DOHH2 (cell line): ENCODE data around the gene TP53I13.

Experiments used
- H3F3A ChIP-seq: fragments of 200-600 bp; sonication (generic), shearing (Covaris generic); 2 replicates; pipeline ENCODE4 v1.6.0; 2016; ENCODE audit warnings: antibody characterized with exemption, mild to moderate bottlenecking; ENCODE audit not compliant: control insufficient read depth, insufficient read depth
- H3K27ac ChIP-seq: fragments of 200-600 bp; sonication (generic); 2 replicates; pipeline ENCODE4 v1.5.1; 2014; ENCODE audit warnings: low read depth, mild to moderate bottlenecking, low read length, moderate library complexity
- H3K27me3 ChIP-seq: fragments of 200-600 bp; sonication (generic); 2 replicates; pipeline ENCODE4 v1.6.1; 2014; ENCODE audit warnings: mild to moderate bottlenecking, low read length, mixed read lengths; ENCODE audit not compliant: control insufficient read depth
- H3K36me3 ChIP-seq: fragments of 200-600 bp; sonication (generic); 2 replicates; pipeline ENCODE4 v1.6.1; 2014; ENCODE audit warnings: mild to moderate bottlenecking, low read length, moderate library complexity, mixed read lengths; ENCODE audit not compliant: control insufficient read depth
- H3K4me1 ChIP-seq: fragments of 200-600 bp; sonication (generic); 2 replicates; pipeline ENCODE4 v1.6.1; 2014; ENCODE audit warnings: mild to moderate bottlenecking, low read length, mixed read lengths; ENCODE audit not compliant: control insufficient read depth
- H3K4me2 ChIP-seq: fragments of 200-600 bp; sonication (generic); 2 replicates; pipeline ENCODE4 v1.6.0; 2014; ENCODE audit warnings: mild to moderate bottlenecking, low read length, moderate library complexity
- H3K4me3 ChIP-seq: fragments of 200-600 bp; sonication (generic); 2 replicates; pipeline ENCODE4 v1.5.1; 2014; ENCODE audit warnings: mild to moderate bottlenecking, low read length, mixed read lengths
- H3K79me2 ChIP-seq: fragments of 200-600 bp; sonication (generic); 2 replicates; pipeline ENCODE4 v1.6.1; 2014; ENCODE audit warnings: mild to moderate bottlenecking, low read length, mixed read lengths; ENCODE audit not compliant: control insufficient read depth
- H3K9me2 ChIP-seq: fragments of 200-600 bp; sonication (generic); replicated peaks from 2 replicates; pipeline ENCODE4 v1.6.1; 2014; ENCODE audit warnings: mild to moderate bottlenecking, low read length, mixed read lengths; ENCODE audit not compliant: control insufficient read depth
- H3K9me3 ChIP-seq: fragments of 200-600 bp; sonication (generic); 2 replicates; pipeline ENCODE4 v1.6.1; 2014; ENCODE audit warnings: antibody characterized with exemption, low read length, mixed read lengths; ENCODE audit not compliant: control insufficient read depth, insufficient read depth
- H4K20me1 ChIP-seq: fragments of 200-600 bp; sonication (generic); 2 replicates; pipeline ENCODE4 v1.6.0; 2014; ENCODE audit warnings: low read depth, mild to moderate bottlenecking, antibody characterized with exemption, low read length, moderate library complexity; ENCODE audit not compliant: control insufficient read depth, insufficient read depth
- EZH2phosphoT487 ChIP-seq: fragments of 200-600 bp; sonication (generic); IDR thresholded peaks from 2 replicates; pipeline ENCODE4 v1.6.1; 2017; ENCODE audit warnings: borderline replicate concordance, mild to moderate bottlenecking, antibody characterized with exemption, low read length, moderate library complexity, mixed read lengths
- TF ChIP-seq, protein P1 (sequence below): fragments of 200-600 bp; sonication (generic); IDR thresholded peaks from one replicate; pipeline ENCODE4 v1.5.1; 2014; ENCODE audit warnings: antibody characterized with exemption, mild to moderate bottlenecking, low read depth, low read length; ENCODE audit not compliant: poor library complexity, severe bottlenecking

TP53I13 gene

DNA sequence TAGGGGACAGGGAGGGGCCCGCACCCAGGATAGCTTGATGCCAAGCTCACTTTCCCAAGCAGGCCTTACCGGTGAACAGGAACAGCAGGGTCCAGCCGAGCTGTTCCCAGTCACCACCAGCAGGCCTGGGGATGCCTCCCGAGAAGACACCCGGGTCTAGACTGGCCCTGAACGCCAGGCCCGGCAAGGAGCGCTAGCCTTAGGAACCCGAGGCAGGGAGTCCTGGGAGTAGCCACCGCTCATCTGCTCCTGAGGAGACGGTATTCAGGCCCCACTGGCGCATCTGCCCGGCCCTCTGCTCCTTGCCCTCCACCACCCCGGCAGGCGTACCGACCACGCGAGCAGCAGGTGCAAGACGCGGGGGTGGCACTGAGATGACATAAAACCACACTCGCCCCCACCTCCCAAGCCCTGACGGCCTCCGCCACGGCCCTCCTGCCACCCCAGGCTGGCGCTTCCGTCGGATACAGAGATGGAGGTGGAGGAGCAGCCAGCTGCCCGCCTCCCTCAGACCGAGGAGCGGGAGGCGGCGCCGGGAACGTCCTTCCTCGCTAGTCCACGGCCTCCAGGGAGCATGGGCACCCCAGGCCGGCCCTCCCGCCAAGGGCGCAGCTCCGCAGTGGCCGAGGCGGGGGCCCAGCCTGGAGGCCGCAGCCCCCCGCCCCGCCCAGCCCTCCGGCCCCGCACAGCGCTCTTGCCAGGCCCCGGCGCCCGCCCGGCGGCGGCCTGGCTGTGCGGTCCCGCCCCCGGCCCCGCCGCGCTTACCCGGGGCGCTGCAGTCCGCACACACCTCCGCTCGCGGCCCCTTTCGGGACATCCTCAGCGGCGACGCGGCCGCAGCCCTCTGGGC, 20.3 kb downstream of the TP53I13 start:
- Histone ChIP-seq H3K27me3 (no peaks in the 10 kb centered on the region), H3K36me3 (peaks cover 8% of the 10 kb centered on the region; the same call in 1 of the 2 replicates), H4K20me1 (peaks cover 20% of the 10 kb centered on the region), H3K4me2 (peak overlapping the region; percentile 83), H3K9me2 (no peaks in the 10 kb centered on the region), H3K4me3 (peak overlapping the region; percentile 92), H3K79me2 (peaks cover 64% of the 10 kb centered on the region), H3K9me3 (no peaks in the 10 kb centered on the region), H3K4me1 (peaks cover 78% of the 10 kb centered on the region), H3K27ac (peak overlapping the region; percentile 35), H3F3A (peaks cover 13% of the 10 kb centered on the region)
- no peak for TF ChIP-seq EZH2phosphoT487
- TF ChIP-seq, protein P1, sequence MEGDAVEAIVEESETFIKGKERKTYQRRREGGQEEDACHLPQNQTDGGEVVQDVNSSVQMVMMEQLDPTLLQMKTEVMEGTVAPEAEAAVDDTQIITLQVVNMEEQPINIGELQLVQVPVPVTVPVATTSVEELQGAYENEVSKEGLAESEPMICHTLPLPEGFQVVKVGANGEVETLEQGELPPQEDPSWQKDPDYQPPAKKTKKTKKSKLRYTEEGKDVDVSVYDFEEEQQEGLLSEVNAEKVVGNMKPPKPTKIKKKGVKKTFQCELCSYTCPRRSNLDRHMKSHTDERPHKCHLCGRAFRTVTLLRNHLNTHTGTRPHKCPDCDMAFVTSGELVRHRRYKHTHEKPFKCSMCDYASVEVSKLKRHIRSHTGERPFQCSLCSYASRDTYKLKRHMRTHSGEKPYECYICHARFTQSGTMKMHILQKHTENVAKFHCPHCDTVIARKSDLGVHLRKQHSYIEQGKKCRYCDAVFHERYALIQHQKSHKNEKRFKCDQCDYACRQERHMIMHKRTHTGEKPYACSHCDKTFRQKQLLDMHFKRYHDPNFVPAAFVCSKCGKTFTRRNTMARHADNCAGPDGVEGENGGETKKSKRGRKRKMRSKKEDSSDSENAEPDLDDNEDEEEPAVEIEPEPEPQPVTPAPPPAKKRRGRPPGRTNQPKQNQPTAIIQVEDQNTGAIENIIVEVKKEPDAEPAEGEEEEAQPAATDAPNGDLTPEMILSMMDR: no peak

DNA sequence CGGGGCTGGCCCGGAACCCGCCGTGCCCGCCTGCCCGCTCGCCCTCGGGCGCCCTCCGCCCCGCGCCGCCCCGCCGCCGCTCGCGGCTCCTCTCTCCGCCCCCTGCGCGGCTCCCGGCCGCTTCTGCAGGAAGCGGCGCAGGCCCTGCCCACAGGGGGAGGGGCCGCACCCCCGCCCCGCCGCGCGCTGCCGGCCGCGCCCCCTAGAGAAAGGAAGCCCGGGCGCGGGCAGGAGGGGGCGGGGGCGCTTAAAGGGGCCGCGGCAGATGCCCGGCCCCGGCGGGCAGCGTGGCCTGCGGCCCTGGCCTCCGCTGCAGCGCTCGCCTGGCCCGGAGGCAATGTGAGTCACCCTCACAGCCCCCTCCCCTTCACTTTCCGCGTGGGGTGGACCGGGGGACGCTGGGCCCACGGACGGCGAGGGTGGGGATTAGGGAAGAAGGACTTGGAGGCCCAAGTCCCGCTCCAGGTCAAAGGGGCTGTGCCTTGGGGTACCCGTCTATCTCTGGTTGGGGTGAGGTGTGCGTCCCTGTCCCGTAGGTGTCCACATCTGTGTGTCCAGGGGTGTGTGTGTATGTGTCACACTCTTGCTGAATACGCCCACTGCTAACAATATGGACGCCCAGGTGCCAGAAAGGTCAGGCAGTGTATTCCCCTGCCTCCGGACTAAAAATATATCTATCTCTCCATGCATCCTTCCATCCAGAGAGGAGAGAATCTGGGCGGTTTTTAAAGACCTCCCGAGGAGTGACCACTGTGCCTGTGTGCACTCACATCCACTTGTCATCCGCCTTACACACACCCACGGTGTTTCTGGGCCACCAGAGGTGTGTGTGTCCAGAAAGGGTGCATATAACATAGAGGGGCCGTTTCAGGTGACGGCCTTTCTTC, 21.3 kb downstream of the TP53I13 start, which contains the start of gene GIT1:
TSS of gene GIT1 (minus strand) at position 125 of the 887 bp plus-strand sequence. CDS start 270 bp downstream, outside the sequence.
- peaks cover 78% of the 10 kb centered on the region for H3K4me1 ChIP-seq

GRCh38 chr17:29590411-29591145, 22.1 kb downstream of the TP53I13 start:
- Histone ChIP-seq H3K9me3 (no peaks in the 10 kb centered on the region), H3K27ac (peak overlapping the region; percentile 59), H3K27me3 (no peaks in the 10 kb centered on the region), H3K36me3 (0 out of 2 replicates have a peak, but pooled peaks cover 6% of the 10 kb centered on the region), H3K4me2 (peak overlapping the region; percentile 94), H3K79me2 (peaks cover 64% of the 10 kb centered on the region), H4K20me1 (0 out of 2 replicates have a peak, but pooled peaks cover 9% of the 10 kb centered on the region), H3F3A (peaks cover 13% of the 10 kb centered on the region), H3K4me1 (peaks cover 74% of the 10 kb centered on the region), H3K4me3 (peak overlapping the region; percentile 74), H3K9me2 (no peaks in the 10 kb centered on the region)
- TF ChIP-seq, protein P1: no peak
- TF ChIP-seq EZH2phosphoT487: no peak

More for the DNA sequence above, 21.3 kb downstream of the TP53I13 start, which contains the start of gene GIT1:
- peaks cover 13% of the 10 kb centered on the region for H3F3A ChIP-seq
- no peaks in the 10 kb centered on the region for H3K9me3 ChIP-seq
- peak within 1 kb of the TSS; percentile 59 for H3K27ac ChIP-seq
- no peaks in the 10 kb centered on the region for H3K27me3 ChIP-seq
- 0 out of 2 replicates have a peak, but pooled peaks cover 6% of the 10 kb centered on the region for H3K36me3 ChIP-seq
- no peaks in the 10 kb centered on the region for H3K9me2 ChIP-seq
- TF ChIP-seq, protein P1: no peak
- TF ChIP-seq EZH2phosphoT487: no peak
- H3K4me3 ChIP-seq: peak within 1 kb of the TSS; percentile 92
- peaks cover 15% of the 10 kb centered on the region; the same call in 1 of the 2 replicates for H4K20me1 ChIP-seq
- peaks cover 64% of the 10 kb centered on the region for H3K79me2 ChIP-seq
- peak within 1 kb of the TSS; percentile 94 for H3K4me2 ChIP-seq
